WERI-Rb-1 (cell line): Measurements from ENCODE around the gene KCNIP3.
"Not testable (repeated sequence)": the region's sequence is repeated elsewhere in the genome, so short reads cannot be mapped to it uniquely, and the experiment has no call there.

Experiments used
- DNase-seq: peaks from one replicate; pipeline ENCODE4 v3.0.0-alpha.2; 2020
- H3K27ac ChIP-seq: fragments of 250-450 bp; sonication (Bioruptor Pico); 2 replicates; pipeline ENCODE4 v1.5.1; 2020; ENCODE audit warnings: mild to moderate bottlenecking, moderate library complexity
- H3K27me3 ChIP-seq: fragments of 250-450 bp; sonication (Bioruptor Pico); 2 replicates; pipeline ENCODE4 v1.5.1; 2021; ENCODE audit warnings: mild to moderate bottlenecking, low read depth, moderate library complexity; ENCODE audit not compliant: insufficient read depth, severe bottlenecking
- H3K36me3 ChIP-seq: fragments of 250-450 bp; sonication (Bioruptor Pico); 2 replicates; pipeline ENCODE4 v1.5.1; 2020; ENCODE audit warnings: mild to moderate bottlenecking, moderate library complexity
- H3K4me3 ChIP-seq: 2 replicates; pipeline ENCODE4 v1.5.1; 2011; ENCODE audit warnings: low read depth, mild to moderate bottlenecking, control low read depth, low read length
- H3K9me3 ChIP-seq: fragments of 250-450 bp; sonication (Bioruptor Pico); 2 replicates; pipeline ENCODE4 v1.5.1; 2021; ENCODE audit warnings: mild to moderate bottlenecking, moderate library complexity; ENCODE audit not compliant: severe bottlenecking
- CTCF ChIP-seq: IDR thresholded peaks from 2 replicates; pipeline ENCODE4 v1.5.1; 2011; ENCODE audit warnings: low read depth, mild to moderate bottlenecking, control low read depth, inconsistent platforms, low read length

Gene KCNIP3

GRCh38 chr2:95393901-95394300 is 96.8 kb downstream of the KCNIP3 start:
- no peak for TF ChIP-seq CTCF
- Histone ChIP-seq H3K36me3 (no peaks in the 10 kb centered on the region), H3K9me3 (no peaks in the 10 kb centered on the region), H3K27me3 (no peaks in the 10 kb centered on the region), H3K4me3 (no peak overlapping the region), H3K27ac (no peak overlapping the region)
- no peak for DNase-seq

- no peak overlapping the region for H3K4me3 ChIP-seq
- no peaks in the 10 kb centered on the region for H3K9me3 ChIP-seq
- H3K27me3 ChIP-seq = no peaks in the 10 kb centered on the region
- DNase-seq = no peak
- no peak overlapping the region for H3K27ac ChIP-seq
- TF ChIP-seq CTCF = no peak
- peaks cover 4% of the 10 kb centered on the region; the same call in 1 of the 2 replicates for H3K36me3 ChIP-seq
Measured at GRCh38 chr2:95399061-95399460, 101.9 kb downstream of the KCNIP3 start.

GRCh38 chr2:95401480-95401879 is 104.3 kb downstream of the KCNIP3 start:
- Histone ChIP-seq H3K36me3 (peaks cover 4% of the 10 kb centered on the region; the same call in 1 of the 2 replicates), H3K9me3 (no peaks in the 10 kb centered on the region), H3K4me3 (peak overlapping the region; percentile 89), H3K27me3 (no peaks in the 10 kb centered on the region), H3K27ac (no peak overlapping the region)
- no peak for DNase-seq
- TF ChIP-seq CTCF = no peak

- DNase-seq = peak; percentile 33
- 0 out of 2 replicates have a peak, but pooled peaks have one; percentile 6 for TF ChIP-seq CTCF
- not testable (repeated sequence) for H3K9me3 ChIP-seq, H3K27me3 ChIP-seq, H3K36me3 ChIP-seq
- H3K4me3 ChIP-seq = peak overlapping the region; percentile 89
- H3K27ac ChIP-seq = peak overlapping the region; percentile 82
Measured at GRCh38 chr2:95402004-95402369, 104.8 kb downstream of the KCNIP3 start.

- Histone ChIP-seq H3K27ac (peak within 1 kb of the TSS; percentile 82), H3K4me3 (peak within 1 kb of the TSS; percentile 89), H3K9me3 (no peaks in the 10 kb centered on the region), H3K36me3 (peaks cover 4% of the 10 kb centered on the region; the same call in 1 of the 2 replicates), H3K27me3 (no peaks in the 10 kb centered on the region)
- no peak for TF ChIP-seq CTCF
- DNase-seq = peak; percentile 96
Measured at GRCh38 chr2:95402370-95403203, 105.4 kb downstream of the KCNIP3 start, which contains the start of gene FAHD2A. FAHD2A (plus strand) TSS chr2:95402708; CDS start chr2:95405559, 2,851 bp downstream.
